Chondrocyte (in vitro differentiated cells): ENCODE results near the gene RASGRF1. TPM values are rescaled to one million over a fixed set of nuclear protein-coding genes. Genes with fewer than 3 reads are reported as not detected.

Experiments used
- DNase-seq: peaks from one replicate; pipeline ENCODE4 v3.0.0; 2021; ENCODE audit warnings: mixed read lengths, low spot score
- H3K27ac Mint-ChIP-seq: one replicate; pipeline ENCODE4 v1.8.0; 2021; ENCODE audit warnings: mild to moderate bottlenecking, moderate library complexity, mixed read lengths; ENCODE audit not compliant: unreplicated experiment
- H3K27me3 Mint-ChIP-seq: 2 replicates; pipeline ENCODE4 v1.8.0; 2021; ENCODE audit warnings: low read depth, mixed read lengths
- H3K36me3 Mint-ChIP-seq: 2 replicates; pipeline ENCODE4 v1.8.0; 2021; ENCODE audit warnings: low read depth, mixed read lengths
- H3K4me1 Mint-ChIP-seq: 2 replicates; pipeline ENCODE4 v1.8.0; 2021; ENCODE audit warnings: low read depth, mild to moderate bottlenecking, mixed read lengths
- H3K4me3 Mint-ChIP-seq: one replicate; pipeline ENCODE4 v1.8.0; 2021; ENCODE audit warnings: mild to moderate bottlenecking, moderate library complexity, mixed read lengths; ENCODE audit not compliant: unreplicated experiment
- H3K9me3 Mint-ChIP-seq: 2 replicates; pipeline ENCODE4 v1.8.0; 2021; ENCODE audit warnings: low read depth, mixed read lengths
- total RNA-seq: library from RNA; stranded (reverse); gene quantifications from 3 replicates; pipeline ENCODE4 v1.2.1, GENCODE V29; 2021
- TF ChIP-seq, protein P1 (sequence below): fragments of 200-600 bp; sonication (generic); IDR thresholded peaks from 2 replicates; pipeline ENCODE4 v1.5.0; 2021; ENCODE audit warnings: antibody characterized with exemption, mild to moderate bottlenecking, moderate library complexity

Gene RASGRF1
- total RNA-seq, 1 donor from 2014 or later: 0.10 TPM

DNA sequence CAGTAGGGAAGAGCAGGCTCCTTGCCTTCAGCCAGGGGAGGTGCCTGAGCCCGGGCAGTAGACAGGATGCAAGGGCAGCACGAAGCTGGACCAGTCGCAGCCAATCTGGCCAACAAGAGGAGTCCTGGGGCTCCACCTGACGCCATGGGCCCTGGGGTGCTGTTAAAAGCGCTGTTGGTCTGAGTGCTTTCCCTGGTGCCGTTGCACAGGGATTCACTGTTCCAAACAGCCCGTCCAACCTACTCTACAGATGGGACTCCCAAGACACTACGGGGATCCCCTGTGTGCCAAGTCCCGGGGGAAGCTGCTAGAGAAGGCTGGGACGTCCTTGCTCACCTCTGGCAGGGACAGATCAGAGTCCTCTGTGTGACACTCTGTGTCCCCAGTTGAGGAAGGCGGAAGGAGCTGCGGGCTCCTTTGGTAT is 146.4 kb downstream of the RASGRF1 start:
- H3K36me3 Mint-ChIP-seq: no peaks in the 10 kb centered on the region
- DNase-seq: peak; percentile 83
- H3K4me3 Mint-ChIP-seq: peak overlapping the region; percentile 72
- peaks cover 12% of the 10 kb centered on the region for H3K27me3 Mint-ChIP-seq
- peaks cover 14% of the 10 kb centered on the region for H3K4me1 Mint-ChIP-seq
- TF ChIP-seq, protein P1, sequence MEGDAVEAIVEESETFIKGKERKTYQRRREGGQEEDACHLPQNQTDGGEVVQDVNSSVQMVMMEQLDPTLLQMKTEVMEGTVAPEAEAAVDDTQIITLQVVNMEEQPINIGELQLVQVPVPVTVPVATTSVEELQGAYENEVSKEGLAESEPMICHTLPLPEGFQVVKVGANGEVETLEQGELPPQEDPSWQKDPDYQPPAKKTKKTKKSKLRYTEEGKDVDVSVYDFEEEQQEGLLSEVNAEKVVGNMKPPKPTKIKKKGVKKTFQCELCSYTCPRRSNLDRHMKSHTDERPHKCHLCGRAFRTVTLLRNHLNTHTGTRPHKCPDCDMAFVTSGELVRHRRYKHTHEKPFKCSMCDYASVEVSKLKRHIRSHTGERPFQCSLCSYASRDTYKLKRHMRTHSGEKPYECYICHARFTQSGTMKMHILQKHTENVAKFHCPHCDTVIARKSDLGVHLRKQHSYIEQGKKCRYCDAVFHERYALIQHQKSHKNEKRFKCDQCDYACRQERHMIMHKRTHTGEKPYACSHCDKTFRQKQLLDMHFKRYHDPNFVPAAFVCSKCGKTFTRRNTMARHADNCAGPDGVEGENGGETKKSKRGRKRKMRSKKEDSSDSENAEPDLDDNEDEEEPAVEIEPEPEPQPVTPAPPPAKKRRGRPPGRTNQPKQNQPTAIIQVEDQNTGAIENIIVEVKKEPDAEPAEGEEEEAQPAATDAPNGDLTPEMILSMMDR: no peak
- no peak overlapping the region for H3K27ac Mint-ChIP-seq
- H3K9me3 Mint-ChIP-seq: no peaks in the 10 kb centered on the region

DNA sequence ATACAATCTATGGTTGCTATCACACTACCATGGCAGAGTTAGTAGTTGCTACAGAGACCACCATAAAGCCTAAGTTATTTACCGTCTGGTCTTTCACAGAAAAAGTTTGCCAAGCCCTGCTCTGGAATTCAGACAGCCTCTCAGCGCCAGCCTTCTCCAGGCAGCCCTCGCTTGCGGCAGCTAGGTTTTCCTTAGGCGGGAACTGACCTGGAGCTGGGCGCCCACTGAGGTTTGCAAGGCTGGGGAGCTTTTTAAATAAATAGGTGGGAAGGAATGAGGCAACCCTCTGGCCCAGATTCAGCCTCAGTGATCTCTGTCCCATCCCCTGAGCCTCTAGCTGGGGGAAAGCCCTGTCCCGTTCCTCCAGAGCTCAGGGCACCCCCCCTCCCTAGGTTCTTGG is 146.9 kb downstream of the RASGRF1 start:
- TF ChIP-seq, protein P1: no peak
- no peak overlapping the region for H3K27ac Mint-ChIP-seq
- H3K4me3 Mint-ChIP-seq: peak overlapping the region; percentile 34

DNA sequence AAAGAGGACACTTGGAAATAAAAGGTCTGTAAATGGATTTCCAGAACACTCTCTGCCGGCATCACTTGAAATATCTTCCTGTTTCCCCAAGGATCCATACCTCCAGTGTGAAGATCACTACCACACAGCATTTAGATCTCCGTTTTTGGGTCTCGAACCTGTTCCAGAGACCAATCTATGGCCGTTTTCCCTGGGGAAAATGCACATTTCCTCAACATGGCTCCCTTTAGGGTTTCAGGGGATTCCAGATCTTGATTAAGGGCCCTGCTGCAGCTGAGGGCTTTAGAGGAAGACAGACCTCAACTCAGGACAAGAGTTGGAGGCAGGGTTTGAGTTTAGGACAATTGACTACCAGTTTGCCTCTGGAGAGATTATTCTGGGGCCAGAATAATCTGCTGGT is 147.8 kb downstream of the RASGRF1 start:
- H3K4me1 Mint-ChIP-seq: peaks cover 14% of the 10 kb centered on the region
- TF ChIP-seq, protein P1: no peak
- H3K27me3 Mint-ChIP-seq: peaks cover 12% of the 10 kb centered on the region
- no peak overlapping the region for H3K27ac Mint-ChIP-seq
- H3K36me3 Mint-ChIP-seq: peaks cover 2% of the 10 kb centered on the region
- no peak overlapping the region for H3K4me3 Mint-ChIP-seq
- no peak for DNase-seq
- H3K9me3 Mint-ChIP-seq: no peaks in the 10 kb centered on the region

More for the DNA sequence above, 146.9 kb downstream of the RASGRF1 start:
- H3K9me3 Mint-ChIP-seq: no peaks in the 10 kb centered on the region
- no peaks in the 10 kb centered on the region for H3K36me3 Mint-ChIP-seq
- no peak for DNase-seq
- peaks cover 12% of the 10 kb centered on the region for H3K27me3 Mint-ChIP-seq
- H3K4me1 Mint-ChIP-seq: peaks cover 14% of the 10 kb centered on the region

DNA sequence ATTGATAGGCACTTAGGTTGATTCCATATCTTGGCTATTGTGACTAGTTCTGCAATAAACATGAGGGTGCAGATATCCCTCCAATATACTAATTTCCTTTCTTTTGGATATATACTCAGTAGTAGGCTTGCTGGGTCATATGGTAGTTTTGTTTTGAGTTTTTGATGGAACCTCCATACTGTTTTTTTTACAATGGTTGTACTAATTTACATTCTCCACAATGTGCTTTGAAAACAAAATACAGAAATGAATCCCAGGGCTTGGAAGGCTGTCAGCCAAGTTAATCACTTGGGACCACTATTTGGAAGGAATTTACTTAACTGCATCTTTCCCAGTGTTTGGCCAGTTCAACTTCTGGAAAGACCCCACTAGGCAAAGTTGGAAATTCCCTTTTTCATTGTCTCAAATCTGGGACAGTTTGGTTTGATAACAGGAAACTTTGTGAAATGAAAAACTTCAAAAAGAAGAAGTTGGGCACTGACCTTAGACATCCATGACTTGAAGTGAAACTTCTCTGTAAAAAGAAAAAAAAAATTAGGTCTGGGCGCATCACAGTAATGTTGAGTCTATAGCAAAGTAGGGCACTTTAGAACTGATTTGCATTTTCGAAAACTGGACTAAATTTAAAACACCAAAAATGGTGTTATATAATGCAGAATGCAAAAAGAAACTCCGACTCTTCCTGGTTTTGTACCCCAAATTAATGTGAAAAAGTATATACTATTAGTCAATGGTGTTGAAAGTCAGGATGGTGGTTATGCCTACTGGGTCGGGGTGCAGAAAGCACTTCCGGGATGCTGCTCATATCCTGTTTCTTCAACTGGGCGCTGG is 151.7 kb downstream of the RASGRF1 start:
- peaks cover 2% of the 10 kb centered on the region for H3K27me3 Mint-ChIP-seq

DNA sequence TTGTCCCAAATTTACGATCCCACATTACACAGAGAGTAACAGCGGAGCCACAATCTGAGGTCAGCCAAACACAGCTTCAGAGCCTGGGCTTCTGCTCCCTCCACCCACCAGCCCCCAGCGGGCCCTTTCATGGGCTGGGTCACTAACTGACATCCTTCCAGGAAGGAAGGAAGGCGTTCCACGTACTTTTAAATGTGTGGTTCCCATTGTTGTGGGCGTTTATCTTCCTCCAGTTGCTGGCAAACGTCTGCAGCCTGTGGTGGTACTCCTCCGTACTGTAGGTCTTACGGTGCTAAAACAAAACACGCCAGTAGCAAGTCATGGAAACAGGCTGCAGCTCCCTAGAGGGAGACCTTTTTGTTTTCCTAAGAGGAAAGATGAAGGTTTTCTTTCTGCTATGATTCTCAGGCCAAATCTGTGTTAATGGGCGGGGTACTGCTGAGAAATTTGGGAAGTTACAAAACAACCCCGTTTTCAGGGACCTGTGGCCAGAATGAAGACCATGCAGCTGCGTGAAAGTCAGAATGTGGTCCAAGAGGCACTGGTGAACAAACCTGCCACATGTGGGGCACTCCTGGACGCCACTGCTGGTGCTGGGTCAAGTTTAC is 153.3 kb downstream of the RASGRF1 start:
- H3K9me3 Mint-ChIP-seq: no peaks in the 10 kb centered on the region
- H3K27ac Mint-ChIP-seq: no peak overlapping the region
- peak; percentile 20 for DNase-seq
- H3K27me3 Mint-ChIP-seq: peaks cover 2% of the 10 kb centered on the region
- no peak overlapping the region for H3K4me3 Mint-ChIP-seq
- H3K36me3 Mint-ChIP-seq: peaks cover 4% of the 10 kb centered on the region
- peaks cover 13% of the 10 kb centered on the region for H3K4me1 Mint-ChIP-seq
- TF ChIP-seq, protein P1: no peak

More for the DNA sequence above, 151.7 kb downstream of the RASGRF1 start:
- H3K9me3 Mint-ChIP-seq: no peaks in the 10 kb centered on the region
- TF ChIP-seq, protein P1: no peak
- H3K36me3 Mint-ChIP-seq: peaks cover 4% of the 10 kb centered on the region
- no peak overlapping the region for H3K4me3 Mint-ChIP-seq
- no peak for DNase-seq
- no peak overlapping the region for H3K27ac Mint-ChIP-seq
- peaks cover 11% of the 10 kb centered on the region for H3K4me1 Mint-ChIP-seq
